HCT116 (cell line): Measurements from ENCODE around the gene HK1. TPM values are rescaled to one million over a fixed set of nuclear protein-coding genes. Genes with fewer than 3 reads are reported as not detected.

Source experiments
- ATAC-seq: fragments of 200-7000 bp; cut with Tn5 transposase; 2 replicates; pipeline ENCODE4 v1.9.1; 2020; ENCODE audit warnings: mild to moderate bottlenecking, moderate library complexity
- BruUV-seq: library from RNA; stranded (reverse); fragments of 400-500 nt; replicated peaks from 2 replicates; lab custom pipeline; 2021; lab: Mats Ljungman, UMichigan
- CTCF ChIA-PET: fragments of 300-600 bp; sonication (Branson Sonifier 250); formaldehyde crosslinking; loops from one replicate; lab custom pipeline; 2021; ENCODE audit warnings: antibody characterized with exemption; lab: Charles Lee
- POLR2A ChIA-PET: fragments of 300-600, 350-600 bp; sonication (Branson Sonifier 250); formaldehyde crosslinking; loops from one replicate; lab custom pipeline; 2021; ENCODE audit warnings: antibody characterized with exemption; lab: Charles Lee
- RAD21 ChIA-PET, 2 experiments: fragments of 300-600 bp; sonication (Branson Sonifier 250); formaldehyde crosslinking; loops; one replicate each; lab custom pipeline; 2023; ENCODE audit warnings: low total read pairs in 2 of 2; ENCODE audit not compliant: uncharacterized antibody in 2 of 2, unreplicated experiment in 2 of 2, low non-redundant PET in 1 of 2; lab: Charles Lee
- DNase-seq: peaks from one replicate; pipeline ENCODE4 v3.0.0-alpha.2; 2010; ENCODE audit warnings: low read depth, low spot score
- H2AFZ ChIP-seq: fragments of 200-600 bp; shearing (Covaris generic), sonication (generic); 2 replicates; pipeline ENCODE4 v1.6.1; 2017; ENCODE audit warnings: low read depth, mixed run types, mixed read lengths, antibody characterized with exemption, low read length; ENCODE audit not compliant: poor library complexity, severe bottlenecking
- H3K27ac ChIP-seq: 2 replicates; pipeline ENCODE4 v1.5.1; 2012; ENCODE audit warnings: low read depth, low read length
- H3K27me3 ChIP-seq: fragments of 200-600 bp; sonication (generic); 2 replicates; pipeline ENCODE4 v1.6.1; 2016; ENCODE audit warnings: mixed run types, low read length, mixed read lengths; ENCODE audit not compliant: insufficient read depth
- H3K36me3 ChIP-seq, 2 experiments: fragments of 200-500 bp in 1 of 2; fragments of 200-600 bp in 1 of 2; sonication (Bioruptor generic) in 1 of 2; sonication (generic) in 1 of 2; 2 replicates each; pipeline versions ENCODE4 v1.5.1 to v1.6.1; 2014 to 2016; ENCODE audit warnings: low read length in 2 of 2, inconsistent platforms in 1 of 2, mixed read lengths in 1 of 2, mixed run types in 1 of 2; ENCODE audit not compliant: insufficient read depth in 2 of 2, control insufficient read depth in 1 of 2
- H3K4me1 ChIP-seq, 2 experiments: fragments of 200-600 bp in 1 of 2; sonication (generic) in 1 of 2; 2 replicates each; pipeline versions ENCODE4 v1.5.1 to v1.6.1; 2012 to 2017; ENCODE audit warnings: low read length in 2 of 2, inconsistent platforms in 1 of 2, mild to moderate bottlenecking in 1 of 2, mixed read lengths in 1 of 2, mixed run types in 1 of 2, moderate library complexity in 1 of 2; ENCODE audit not compliant: insufficient read depth in 2 of 2, control insufficient read depth in 1 of 2
- H3K4me2 ChIP-seq: fragments of 200-600 bp; sonication (generic); 2 replicates; pipeline ENCODE4 v1.6.1; 2017; ENCODE audit warnings: mixed run types, low read length, mixed read lengths
- H3K4me3 ChIP-seq, 2 experiments: fragments of 200-600 bp in 1 of 2; sonication (generic) in 1 of 2; replicated peaks in 1 of 2; 2 replicates each; pipeline ENCODE4 v1.5.1; 2011 to 2016; ENCODE audit warnings: low read length in 2 of 2, control low read depth in 1 of 2, low read depth in 1 of 2, mild to moderate bottlenecking in 1 of 2, mixed read lengths in 1 of 2, mixed run types in 1 of 2
- H3K79me2 ChIP-seq: fragments of 200-600 bp; sonication (generic); 2 replicates; pipeline ENCODE4 v1.6.1; 2017; ENCODE audit warnings: mild to moderate bottlenecking, mixed run types, low read length, moderate library complexity, mixed read lengths; ENCODE audit not compliant: insufficient read depth
- H3K9ac ChIP-seq: fragments of 200-600 bp; sonication (generic); 2 replicates; pipeline ENCODE4 v1.6.1; 2016; ENCODE audit warnings: low read length, mixed read lengths
- H3K9me2 ChIP-seq: fragments of 200-600 bp; sonication (generic), shearing (Covaris generic); 2 replicates; pipeline ENCODE4 v1.6.1; 2017; ENCODE audit warnings: mixed run types, mild to moderate bottlenecking, moderate library complexity; ENCODE audit not compliant: insufficient read depth
- H3K9me3 ChIP-seq, 2 experiments: fragments of 200-500 bp in 1 of 2; fragments of 200-600 bp in 1 of 2; sonication (Bioruptor generic) in 1 of 2; sonication (generic) in 1 of 2; 2 replicates each; pipeline ENCODE4 v1.6.1; 2014 to 2017; ENCODE audit warnings: low read length in 2 of 2, mixed read lengths in 2 of 2, inconsistent platforms in 1 of 2, low read depth in 1 of 2, mild to moderate bottlenecking in 1 of 2, mixed run types in 1 of 2, moderate library complexity in 1 of 2; ENCODE audit not compliant: control insufficient read depth in 1 of 2, insufficient read depth in 1 of 2
- H4K20me1 ChIP-seq: fragments of 200-600 bp; sonication (generic), shearing (Covaris generic); 2 replicates; pipeline ENCODE4 v1.6.1; 2017; ENCODE audit warnings: mixed run types, mild to moderate bottlenecking, moderate library complexity; ENCODE audit not compliant: insufficient read depth
- ATF3 ChIP-seq: IDR thresholded peaks from 2 replicates; pipeline ENCODE4 v1.6.1; 2012
- CEBPB ChIP-seq: IDR thresholded peaks from 2 replicates; pipeline ENCODE4 v1.6.1; 2012; ENCODE audit warnings: low read depth
- CTCF ChIP-seq, 3 experiments: fragments of 200-600 bp in 1 of 3; sonication (generic) in 1 of 3; IDR thresholded peaks in 2 of 3; conservative IDR thresholded peaks in 1 of 3; 2 replicates each; pipeline ENCODE4 v1.5.1; 2012 to 2017; ENCODE audit warnings: low read depth in 2 of 3, low read length in 2 of 3, antibody characterized with exemption in 1 of 3, borderline replicate concordance in 1 of 3, control low read depth in 1 of 3, mild to moderate bottlenecking in 1 of 3, mixed read lengths in 1 of 3, mixed run types in 1 of 3, moderate library complexity in 1 of 3; ENCODE audit not compliant: insufficient read depth in 1 of 3
- EGR1 ChIP-seq: IDR thresholded peaks from 2 replicates; pipeline ENCODE4 v1.6.1; 2012; ENCODE audit warnings: low read depth
- ELF1 ChIP-seq: IDR thresholded peaks from 2 replicates; pipeline ENCODE4 v1.6.1; 2012; ENCODE audit warnings: low read depth, borderline replicate concordance
- EZH2 ChIP-seq: fragments of 200-600 bp; sonication (generic); IDR thresholded peaks from 2 replicates; pipeline ENCODE4 v1.6.1; 2017; ENCODE audit warnings: antibody characterized with exemption, mixed run types
- EZH2phosphoT487 ChIP-seq: fragments of 200-600 bp; IDR thresholded peaks from 2 replicates; pipeline ENCODE4 v1.6.1; 2018; ENCODE audit warnings: antibody characterized with exemption, borderline replicate concordance
- FOSL1 ChIP-seq: IDR thresholded peaks from 2 replicates; pipeline ENCODE4 v1.6.1; 2012; ENCODE audit warnings: low read depth
- JUND ChIP-seq: IDR thresholded peaks from 2 replicates; pipeline ENCODE4 v1.6.1; 2012
- MAX ChIP-seq: IDR thresholded peaks from 2 replicates; pipeline ENCODE4 v1.6.1; 2012
- POLR2AphosphoS5 ChIP-seq: IDR thresholded peaks from 2 replicates; pipeline ENCODE4 v1.6.1; 2011; ENCODE audit warnings: mild to moderate bottlenecking, low read depth, low read length, moderate library complexity
- REST ChIP-seq: IDR thresholded peaks from 2 replicates; pipeline ENCODE4 v1.6.1; 2012; ENCODE audit warnings: low read depth
- SIN3A ChIP-seq: IDR thresholded peaks from 2 replicates; pipeline ENCODE4 v1.6.1; 2012; ENCODE audit warnings: low read depth
- SP1 ChIP-seq: IDR thresholded peaks from 2 replicates; pipeline ENCODE4 v1.6.1; 2012; ENCODE audit warnings: low read depth
- TCF7L2 ChIP-seq: IDR thresholded peaks from 2 replicates; pipeline ENCODE4 v1.7.0; 2011; ENCODE audit warnings: borderline replicate concordance, inconsistent platforms; ENCODE audit not compliant: insufficient read depth, insufficient read length; ENCODE audit errors: extremely low read depth
- YY1 ChIP-seq: IDR thresholded peaks from 2 replicates; pipeline ENCODE4 v1.6.1; 2011; ENCODE audit warnings: low read length, low read depth, moderate library complexity, mild to moderate bottlenecking; ENCODE audit not compliant: insufficient replicate concordance; ENCODE audit errors: extremely low read depth
- ZBTB33 ChIP-seq: IDR thresholded peaks from 2 replicates; pipeline ENCODE4 v1.6.1; 2011; ENCODE audit warnings: mild to moderate bottlenecking, low read length, moderate library complexity; ENCODE audit not compliant: insufficient replicate concordance; ENCODE audit errors: extremely low read depth
- ZFX ChIP-seq: fragments of 450-650 bp; IDR thresholded peaks from 2 replicates; pipeline ENCODE4 v1.6.1; 2017
- ZNF274 ChIP-seq: fragments of 200-500 bp; sonication (Bioruptor generic); IDR thresholded peaks from 2 replicates; pipeline ENCODE4 v1.6.1; 2014; ENCODE audit warnings: mild to moderate bottlenecking, low read depth, low read length, inconsistent platforms
- intact Hi-C: fragments of 100-400 bp; cut with micrococcal nuclease; formaldehyde crosslinking; loops from 2 replicates; pipeline ENCODE4 v1.10.0; 2022
- total RNA-seq: library from RNA; stranded (reverse); gene quantifications from one replicate; pipeline ENCODE4 v1.2.1, GENCODE V29; 2021; ENCODE audit not compliant: unreplicated experiment

Gene HK1
- total RNA-seq, 1 experiment from 2014 or later: 50.3 TPM

- 0 out of 2 replicates have a peak, but pooled peaks cover 4% of the 10 kb centered on the region for H3K79me2 ChIP-seq
- CTCF ChIA-PET: interaction anchor here (1.1 to 4.1 kb wide), 3 partner anchors 12 to 56 kb away, joined by 3 to 21 read pairs (median 14); no protein-coding TSS in a partner anchor
- TF ChIP-seq ELF1 (no peak), EGR1 (peak; percentile 44), ZNF274 (no peak), FOSL1 (no peak), ZBTB33 (no peak), EZH2 (no peak), CTCF (IDR thresholded peaks at IDR 0.05 in 2 of 3, conservative IDR thresholded peaks at IDR 0.05 in 1 of 3; ENCODE audit: borderline replicate concordance in 1 of 3, insufficient read depth in 1 of 3, low read depth in 2 of 3, low read length in 2 of 3) (no peak), CEBPB (no peak), EZH2phosphoT487 (no peak), TCF7L2 (no peak), YY1 (peak; percentile 28), JUND (no peak), POLR2AphosphoS5 (peak; percentile 47; the same call in 1 of the 2 replicates), REST (no peak), SP1 (peak; percentile 94), SIN3A (peak; percentile 36; the same call in 1 of the 2 replicates), ATF3 (no peak), ZFX (no peak), MAX (peak; percentile 6; the same call in 1 of the 2 replicates)
These were observed 173.0 kb downstream of the HK1 start, which contains the start of gene TSPAN15 for GRCh38 chr10:69451209-69451783. TSS of gene TSPAN15 (plus strand) at chr10:69451465. CDS start at chr10:69451595, 130 bp downstream.

More at GRCh38 chr10:69451209-69451783, 173.0 kb downstream of the HK1 start, which contains the start of gene TSPAN15:
- Histone ChIP-seq H3K4me1 (peaks cover 35 to 64% of the 10 kb centered on the region in 2 experiments), H3K9me3 (no peaks in the 10 kb centered on the region), H4K20me1 (no peaks in the 10 kb centered on the region), H3K4me3 (peak within 1 kb of the TSS; percentile 73 to 82), H3K4me2 (peak within 1 kb of the TSS; percentile 95), H3K27ac (peak within 1 kb of the TSS; percentile 58), H3K36me3 (no peaks in the 10 kb centered on the region), H3K9me2 (no peaks in the 10 kb centered on the region), H3K9ac (peak within 1 kb of the TSS; percentile 68), H3K27me3 (no peaks in the 10 kb centered on the region), H2AFZ (no peak within 1 kb of the TSS)
- ChIA-PET POLR2A (no interaction called here), RAD21 (interaction anchor here in 1 of 2 experiments (1.0 kb wide), 1 partner anchor 56 kb away, joined by 9 read pairs; no protein-coding TSS in a partner anchor)
- intact Hi-C loops: loop anchor here (10.0 kb wide), 1 partner anchor 54 kb away; no protein-coding TSS in a partner anchor
- BruUV-seq: no TSS peak
- ATAC-seq: peak; percentile 84
- DNase-seq: peak; percentile 75
